GM12891 (cell line): ENCODE data around the gene CSAG3. TPM values are rescaled to one million over a fixed set of nuclear protein-coding genes. Genes with fewer than 3 reads are reported as not detected.
"Not testable (repeated sequence)": the region's sequence is repeated elsewhere in the genome, so short reads cannot be mapped to it uniquely, and the experiment has no call there.

Source experiments
- DNase-seq: peaks from one replicate; pipeline ENCODE4 v3.0.0; 2011; ENCODE audit warnings: low spot score; ENCODE audit not compliant: insufficient read length
- FAIRE-seq: peaks from 2 replicates; lab custom pipeline; 2011; peaks lifted over from hg19 to GRCh38; lab: Jason Lieb, UNC
- PAX5 ChIP-seq: IDR thresholded peaks from 2 replicates; pipeline ENCODE4 v1.6.1; 2011; ENCODE audit warnings: low read length, moderate library complexity, mild to moderate bottlenecking; ENCODE audit not compliant: insufficient read depth, severe bottlenecking
- POLR2A ChIP-seq: IDR thresholded peaks from 2 replicates; pipeline ENCODE4 v1.6.1; 2011; ENCODE audit warnings: low read depth, low read length, control low read depth
- POLR2AphosphoS5 ChIP-seq: IDR thresholded peaks from 2 replicates; pipeline ENCODE4 v1.6.1; 2011; ENCODE audit warnings: low read depth, low read length, control low read depth
- POU2F2 ChIP-seq: IDR thresholded peaks from 2 replicates; pipeline ENCODE4 v1.6.1; 2011; ENCODE audit warnings: low read depth, mild to moderate bottlenecking, control low read depth, low read length, moderate library complexity
- SPI1 ChIP-seq: IDR thresholded peaks from 2 replicates; pipeline ENCODE4 v1.6.1; 2011; ENCODE audit warnings: low read depth, low read length, control low read depth
- TAF1 ChIP-seq: IDR thresholded peaks from 2 replicates; pipeline ENCODE4 v1.6.1; 2011; ENCODE audit warnings: low read depth, low read length, control low read depth
- polyA plus RNA-seq: library from polyadenylated mRNA; unstranded; fragments of >200 nt; gene quantifications from one replicate; pipeline ENCODE4 v1.2.1, GENCODE V29; 2012; ENCODE audit warnings: low read depth, missing spikeins, inconsistent platforms; ENCODE audit not compliant: missing spikeins

Gene CSAG3
- 1.1 TPM for polyA plus RNA-seq

DNA sequence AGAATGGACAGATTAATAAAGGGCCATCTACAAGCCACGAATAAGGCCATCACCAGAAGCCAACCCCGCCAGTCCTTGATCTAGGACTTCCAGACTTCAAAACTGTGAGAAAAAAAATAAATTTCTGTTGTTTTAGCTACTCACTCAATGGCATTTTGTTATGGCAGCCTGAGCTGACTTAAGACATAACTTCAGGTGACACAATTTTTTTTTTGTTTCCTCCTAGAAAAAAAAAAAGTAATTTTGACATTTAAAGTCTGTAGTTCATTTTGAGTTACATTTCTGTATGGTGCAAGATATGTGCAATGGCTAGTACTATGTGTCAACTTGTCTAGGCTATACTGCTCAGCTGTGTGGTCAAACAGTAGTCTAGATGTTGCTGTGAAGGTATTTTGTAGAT, at the start of gene CSAG3:
Gene CSAG3, plus strand, starts transcription at position 301 of the 400 bp plus-strand sequence.
- not testable (repeated sequence) for DNase-seq, FAIRE-seq

DNA sequence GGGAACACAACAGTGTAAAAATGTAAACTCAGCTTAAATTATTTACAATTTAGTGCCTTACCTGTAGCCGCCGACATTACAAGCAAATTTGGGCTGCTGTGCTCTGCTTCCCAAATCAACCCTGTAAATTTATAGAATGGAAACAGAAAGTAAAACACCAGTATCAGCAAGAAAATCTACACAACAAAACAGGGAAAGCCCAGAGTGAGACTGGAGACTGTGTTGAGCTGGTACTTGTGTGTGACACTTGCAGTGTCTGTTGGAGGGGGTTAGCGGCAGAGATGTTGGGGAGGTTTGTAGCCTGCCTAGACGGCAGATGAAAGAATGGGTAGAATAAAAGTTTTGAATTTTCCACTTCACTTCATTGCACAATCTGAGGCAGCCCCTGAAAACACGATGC, 45.8 kb upstream of the CSAG3 start:
- DNase-seq = not testable (repeated sequence)
- peak; percentile 93 for FAIRE-seq

DNA sequence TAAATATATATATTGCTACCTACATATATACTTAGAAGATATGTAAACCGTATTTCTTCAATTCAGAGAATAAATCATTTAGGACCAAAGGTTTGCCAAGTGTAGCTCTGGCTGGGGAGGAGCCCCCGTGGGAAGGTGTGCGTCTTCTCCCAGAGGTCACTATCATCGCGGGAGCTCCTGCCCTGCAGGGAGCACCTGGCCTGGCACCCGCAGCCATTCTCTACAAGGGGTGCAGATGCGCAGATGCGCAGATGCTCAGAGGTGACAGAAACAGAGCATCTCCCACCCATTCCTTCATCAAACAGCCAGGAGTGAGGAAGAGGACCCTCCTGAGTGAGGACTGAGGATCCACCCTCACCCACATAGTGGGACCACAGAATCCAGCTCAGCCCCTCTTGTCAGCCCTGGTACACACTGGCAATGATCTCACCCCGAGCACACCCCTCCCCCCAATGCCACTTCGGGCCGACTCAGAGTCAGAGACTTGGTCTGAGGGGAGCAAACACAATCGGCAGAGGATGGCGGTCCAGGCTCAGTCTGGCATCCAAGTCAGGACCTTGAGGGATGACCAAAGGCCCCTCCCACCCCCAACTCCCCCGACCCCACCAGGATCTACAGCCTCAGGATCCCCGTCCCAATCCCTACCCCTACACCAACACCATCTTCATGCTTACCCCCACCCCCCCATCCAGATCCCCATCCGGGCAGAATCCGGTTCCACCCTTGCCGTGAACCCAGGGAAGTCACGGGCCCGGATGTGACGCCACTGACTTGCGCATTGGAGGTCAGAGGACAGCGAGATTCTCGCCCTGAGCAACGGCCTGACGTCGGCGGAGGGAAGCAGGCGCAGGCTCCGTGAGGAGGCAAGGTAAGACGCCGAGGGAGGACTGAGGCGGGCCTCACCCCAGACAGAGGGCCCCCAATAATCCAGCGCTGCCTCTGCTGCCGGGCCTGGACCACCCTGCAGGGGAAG, 44.9 kb upstream of the CSAG3 start, which contains the start of gene MAGEA2B:
Gene MAGEA2B, plus strand, starts transcription at position 814 of the 973 bp plus-strand sequence. CDS start 2,479 bp downstream, outside the sequence.
- peak; percentile 13 for FAIRE-seq
- not testable (repeated sequence) for DNase-seq

DNA sequence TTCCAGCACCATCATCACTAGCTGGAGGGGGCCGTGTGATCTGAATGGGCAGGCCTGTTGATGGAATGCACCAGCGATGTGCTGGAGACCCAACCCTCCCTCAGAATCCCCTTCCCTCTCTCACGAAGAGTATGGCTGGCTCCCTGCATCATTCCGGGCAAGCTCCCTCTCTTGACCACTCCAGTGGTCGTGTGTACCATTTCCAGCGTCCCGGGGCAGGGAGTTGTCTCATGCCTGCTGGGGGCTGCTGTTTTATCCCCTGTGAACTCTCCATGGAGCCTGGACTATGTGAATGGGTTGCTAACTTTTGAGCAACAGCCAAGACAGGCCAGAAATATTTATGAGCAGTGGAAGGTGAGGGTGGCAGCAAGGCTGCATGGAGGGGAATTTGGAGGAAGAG, 33.6 kb upstream of the CSAG3 start:
- TF ChIP-seq POLR2A = no peak
- TF ChIP-seq POLR2AphosphoS5 = no peak
- no peak for TF ChIP-seq POU2F2
- no peak for TF ChIP-seq TAF1
- no peak for TF ChIP-seq SPI1
- TF ChIP-seq PAX5 = no peak
- DNase-seq = no peak
- FAIRE-seq = no peak

DNA sequence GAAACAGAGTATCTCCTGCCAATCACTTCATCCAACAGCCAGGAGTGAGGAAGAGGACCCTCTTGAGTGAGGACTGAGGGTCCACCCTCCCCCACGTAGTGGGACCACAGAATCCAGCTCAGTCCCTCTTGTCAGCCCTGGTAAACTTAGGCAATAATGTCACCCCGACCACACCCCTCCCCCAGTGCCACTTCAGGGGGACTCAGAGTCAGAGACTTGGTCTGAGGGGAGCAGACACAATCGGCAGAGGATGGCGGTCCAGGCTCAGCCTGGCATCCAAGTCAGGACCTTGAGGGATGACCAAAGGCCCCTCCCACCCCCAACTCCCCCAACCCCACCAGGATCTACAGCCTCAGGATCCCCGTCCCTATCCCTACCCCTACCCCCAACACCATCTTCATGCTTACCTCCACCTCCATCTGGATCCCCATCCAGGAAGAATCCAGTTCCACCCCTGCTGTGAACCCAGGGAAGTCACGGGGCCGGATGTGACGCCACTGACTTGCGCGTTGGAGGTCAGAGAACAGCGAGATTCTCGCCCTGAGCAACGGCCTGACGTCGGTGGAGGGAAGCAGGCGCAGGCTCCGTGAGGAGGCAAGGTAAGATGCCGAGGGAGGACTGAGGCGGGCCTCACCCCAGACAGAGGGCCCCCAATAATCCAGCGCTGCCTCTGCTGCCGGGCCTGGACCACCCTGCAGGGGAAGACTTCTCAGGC, 25.6 kb upstream of the CSAG3 start, which contains the start of the genes CSAG1 and MAGEA12:
Gene CSAG1, minus strand, starts transcription at position 461 of the 715 bp plus-strand sequence. CDS start 1,261 bp downstream, outside the sequence.
Gene MAGEA12, plus strand, starts transcription at position 497 of the 715 bp plus-strand sequence. CDS start 2,405 bp downstream, outside the sequence.
- FAIRE-seq = no peak
- TF ChIP-seq SPI1 = no peak
- no peak for TF ChIP-seq POLR2A
- DNase-seq = no peak

DNA sequence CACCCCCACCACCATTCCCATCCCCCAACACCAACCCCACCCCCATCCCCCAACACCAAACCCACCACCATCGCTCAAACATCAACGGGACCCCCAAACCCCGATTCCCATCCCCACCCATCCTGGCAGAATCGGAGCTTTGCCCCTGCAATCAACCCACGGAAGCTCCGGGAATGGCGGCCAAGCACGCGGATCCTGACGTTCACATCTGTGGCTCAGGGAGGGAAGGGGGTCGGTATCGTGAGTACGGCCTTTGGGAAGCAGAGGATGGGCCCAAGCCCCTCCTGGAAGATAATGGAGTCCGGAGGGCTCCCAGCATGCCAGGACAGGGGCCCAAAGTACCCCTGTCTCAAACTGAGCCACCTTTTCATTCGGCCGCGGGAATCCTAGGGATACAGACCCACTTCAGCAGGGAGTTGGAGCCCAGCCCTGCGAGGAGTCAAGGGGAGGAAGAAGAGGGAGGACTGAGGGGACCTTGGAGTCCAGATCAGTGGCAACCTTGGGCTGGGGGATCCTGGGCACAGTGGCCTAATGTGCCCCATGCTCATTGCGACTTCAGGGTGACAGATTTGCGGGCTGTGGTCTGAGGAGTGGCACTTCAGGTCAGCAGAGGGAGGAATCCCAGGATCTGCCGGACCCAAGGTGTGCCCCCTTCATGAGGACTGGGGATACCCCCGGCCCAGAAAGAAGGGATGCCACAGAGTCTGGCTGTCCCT, 24.7 kb upstream of the CSAG3 start:
- not testable (repeated sequence) for DNase-seq, FAIRE-seq

DNA sequence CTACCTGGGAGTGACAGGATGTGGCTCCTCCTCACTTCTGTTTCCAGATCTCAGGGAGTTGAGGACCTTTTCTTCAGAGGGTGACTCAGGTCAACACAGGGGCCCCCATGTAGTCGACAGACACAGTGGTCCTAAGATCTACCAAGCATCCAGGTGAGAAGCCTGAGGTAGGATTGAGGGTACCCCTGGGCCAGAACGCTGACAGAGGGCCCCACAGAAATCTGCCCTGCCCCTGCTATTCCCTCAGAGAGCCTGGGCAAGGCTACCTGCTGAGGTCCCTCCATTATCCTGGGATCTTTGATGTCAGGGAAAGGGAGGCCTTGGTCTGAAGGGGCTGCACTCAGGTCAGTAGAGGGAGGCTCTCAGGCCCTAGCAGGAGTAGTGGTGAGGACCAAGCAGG, 23.9 kb upstream of the CSAG3 start:
- FAIRE-seq (no peak), DNase-seq (no peak)
- TF ChIP-seq TAF1 (no peak), SPI1 (no peak), POU2F2 (no peak), PAX5 (no peak), POLR2AphosphoS5 (no peak), POLR2A (no peak)

DNA sequence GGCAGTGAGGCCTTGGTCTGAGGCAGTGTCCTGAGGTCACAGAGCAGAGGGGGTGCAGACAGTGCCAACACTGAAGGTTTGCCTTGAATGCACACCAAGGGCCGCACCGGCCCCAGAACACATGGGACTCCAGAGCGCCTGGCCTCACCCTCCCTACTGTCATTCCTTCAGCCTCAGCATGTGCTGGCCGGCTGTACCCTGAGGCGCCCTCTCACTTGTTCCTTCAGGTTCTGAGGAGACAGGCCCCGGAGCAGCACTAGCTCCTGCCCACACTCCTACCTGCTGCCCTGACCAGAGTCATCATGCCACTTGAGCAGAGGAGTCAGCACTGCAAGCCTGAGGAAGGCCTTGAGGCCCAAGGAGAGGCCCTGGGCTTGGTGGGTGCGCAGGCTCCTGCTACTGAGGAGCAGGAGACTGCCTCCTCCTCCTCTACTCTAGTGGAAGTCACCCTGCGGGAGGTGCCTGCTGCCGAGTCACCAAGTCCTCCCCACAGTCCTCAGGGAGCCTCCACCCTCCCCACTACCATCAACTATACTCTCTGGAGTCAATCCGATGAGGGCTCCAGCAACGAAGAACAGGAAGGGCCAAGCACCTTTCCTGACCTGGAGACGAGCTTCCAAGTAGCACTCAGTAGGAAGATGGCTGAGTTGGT, 23.0 kb upstream of the CSAG3 start:
- DNase-seq (no peak), FAIRE-seq (no peak)

DNA sequence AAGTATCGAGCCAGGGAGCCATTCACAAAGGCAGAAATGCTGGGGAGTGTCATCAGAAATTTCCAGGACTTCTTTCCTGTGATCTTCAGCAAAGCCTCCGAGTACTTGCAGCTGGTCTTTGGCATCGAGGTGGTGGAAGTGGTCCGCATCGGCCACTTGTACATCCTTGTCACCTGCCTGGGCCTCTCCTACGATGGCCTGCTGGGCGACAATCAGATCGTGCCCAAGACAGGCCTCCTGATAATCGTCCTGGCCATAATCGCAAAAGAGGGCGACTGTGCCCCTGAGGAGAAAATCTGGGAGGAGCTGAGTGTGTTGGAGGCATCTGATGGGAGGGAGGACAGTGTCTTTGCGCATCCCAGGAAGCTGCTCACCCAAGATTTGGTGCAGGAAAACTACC, 22.5 kb upstream of the CSAG3 start:
- FAIRE-seq, DNase-seq: not testable (repeated sequence)

More for the DNA sequence above, 23.0 kb upstream of the CSAG3 start:
- no peak for TF ChIP-seq SPI1
- TF ChIP-seq PAX5 = no peak
- TF ChIP-seq POLR2AphosphoS5 = no peak
- TF ChIP-seq POLR2A = no peak
- TF ChIP-seq TAF1 = no peak
- TF ChIP-seq POU2F2 = no peak

DNA sequence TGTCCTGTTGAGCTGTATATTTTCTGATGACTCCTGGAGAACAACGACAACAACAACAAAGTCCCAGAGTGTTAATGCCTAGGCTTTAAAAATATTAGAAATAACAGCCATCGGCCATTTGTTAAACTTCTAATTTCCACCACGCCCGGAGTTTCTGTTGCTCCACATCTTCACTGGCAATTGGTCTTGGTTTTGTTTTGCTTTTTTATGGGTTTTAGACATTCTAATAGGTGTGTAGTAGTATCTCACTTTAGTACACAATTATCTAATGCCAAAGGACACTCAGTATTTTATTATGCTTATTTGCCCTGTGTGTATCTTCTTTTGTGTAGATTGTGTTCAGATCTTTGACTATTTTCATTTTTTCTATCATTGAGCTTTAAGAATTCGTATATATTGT, 20.5 kb upstream of the CSAG3 start:
- TF ChIP-seq POLR2AphosphoS5 (no peak), POU2F2 (no peak), POLR2A (no peak), TAF1 (no peak), PAX5 (no peak), SPI1 (no peak)
- DNase-seq (no peak), FAIRE-seq (no peak)

DNA sequence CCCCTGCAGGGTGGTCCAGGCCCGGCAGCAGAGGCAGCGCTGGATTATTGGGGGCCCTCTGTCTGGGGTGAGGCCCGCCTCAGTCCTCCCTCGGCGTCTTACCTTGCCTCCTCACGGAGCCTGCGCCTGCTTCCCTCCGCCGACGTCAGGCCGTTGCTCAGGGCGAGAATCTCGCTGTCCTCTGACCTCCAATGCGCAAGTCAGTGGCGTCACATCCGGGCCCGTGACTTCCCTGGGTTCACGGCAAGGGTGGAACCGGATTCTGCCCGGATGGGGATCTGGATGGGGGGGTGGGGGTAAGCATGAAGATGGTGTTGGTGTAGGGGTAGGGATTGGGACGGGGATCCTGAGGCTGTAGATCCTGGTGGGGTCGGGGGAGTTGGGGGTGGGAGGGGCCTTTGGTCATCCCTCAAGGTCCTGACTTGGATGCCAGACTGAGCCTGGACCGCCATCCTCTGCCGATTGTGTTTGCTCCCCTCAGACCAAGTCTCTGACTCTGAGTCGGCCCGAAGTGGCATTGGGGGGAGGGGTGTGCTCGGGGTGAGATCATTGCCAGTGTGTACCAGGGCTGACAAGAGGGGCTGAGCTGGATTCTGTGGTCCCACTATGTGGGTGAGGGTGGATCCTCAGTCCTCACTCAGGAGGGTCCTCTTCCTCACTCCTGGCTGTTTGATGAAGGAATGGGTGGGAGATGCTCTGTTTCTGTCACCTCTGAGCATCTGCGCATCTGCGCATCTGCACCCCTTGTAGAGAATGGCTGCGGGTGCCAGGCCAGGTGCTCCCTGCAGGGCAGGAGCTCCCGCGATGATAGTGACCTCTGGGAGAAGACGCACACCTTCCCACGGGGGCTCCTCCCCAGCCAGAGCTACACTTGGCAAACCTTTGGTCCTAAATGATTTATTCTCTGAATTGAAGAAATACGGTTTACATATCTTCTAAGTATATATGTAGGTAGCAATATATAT, 5.0 kb upstream of the CSAG3 start, which contains the start of gene MAGEA2:
Gene MAGEA2, minus strand, starts transcription at position 157 of the 965 bp plus-strand sequence. CDS start 2,479 bp downstream, outside the sequence.
- peak; percentile 58 for FAIRE-seq
- not testable (repeated sequence) for DNase-seq

DNA sequence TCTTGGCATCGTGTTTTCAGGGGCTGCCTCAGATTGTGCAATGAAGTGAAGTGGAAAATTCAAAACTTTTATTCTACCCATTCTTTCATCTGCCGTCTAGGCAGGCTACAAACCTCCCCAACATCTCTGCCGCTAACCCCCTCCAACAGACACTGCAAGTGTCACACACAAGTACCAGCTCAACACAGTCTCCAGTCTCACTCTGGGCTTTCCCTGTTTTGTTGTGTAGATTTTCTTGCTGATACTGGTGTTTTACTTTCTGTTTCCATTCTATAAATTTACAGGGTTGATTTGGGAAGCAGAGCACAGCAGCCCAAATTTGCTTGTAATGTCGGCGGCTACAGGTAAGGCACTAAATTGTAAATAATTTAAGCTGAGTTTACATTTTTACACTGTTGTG, 4.1 kb upstream of the CSAG3 start:
- not testable (repeated sequence) for FAIRE-seq, DNase-seq

DNA sequence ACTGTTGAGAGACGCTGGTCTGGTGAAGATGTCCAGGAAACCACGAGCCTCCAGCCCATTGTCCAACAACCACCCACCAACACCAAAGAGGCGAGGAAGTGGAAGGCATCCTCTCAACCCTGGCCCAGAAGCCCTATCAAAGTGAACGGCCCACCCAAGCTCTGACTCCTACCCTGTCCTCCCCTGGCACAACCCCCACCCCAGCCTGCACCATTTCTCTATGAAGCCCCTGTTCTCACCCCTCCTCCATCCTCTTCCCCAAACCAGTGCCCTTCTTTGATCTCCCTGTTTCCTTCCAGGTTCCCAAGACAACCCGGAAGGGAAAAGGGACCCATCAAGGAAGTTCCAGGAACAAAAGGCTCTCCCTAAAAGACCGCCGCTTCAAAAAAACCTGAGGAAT, 526 bp downstream of the CSAG3 start:
- DNase-seq, FAIRE-seq: not testable (repeated sequence)

DNA sequence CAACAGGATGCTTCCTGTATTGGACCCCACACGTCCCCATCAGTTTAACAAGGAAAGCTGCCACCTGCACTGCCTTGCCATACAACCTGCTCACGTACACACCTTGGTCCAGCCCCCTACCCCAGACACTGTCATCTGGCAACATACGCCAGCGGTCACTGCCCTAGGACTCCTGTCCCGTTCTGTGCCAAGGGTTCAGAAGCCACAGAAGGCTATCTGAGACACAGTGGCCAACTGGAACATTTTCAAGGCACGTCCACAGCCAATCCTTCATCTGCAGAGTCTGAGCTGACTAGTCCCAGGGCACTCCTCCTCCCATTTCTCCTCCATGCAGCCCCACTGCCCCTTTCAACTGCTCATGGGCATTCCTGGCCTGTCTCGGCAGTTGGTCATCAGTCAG, 2.6 kb downstream of the CSAG3 start:
- not testable (repeated sequence) for FAIRE-seq, DNase-seq
